K562 (cell line): ENCODE data around the gene DSC2. TPM values are rescaled to one million over a fixed set of nuclear protein-coding genes. Genes with fewer than 3 reads are reported as not detected.

Experiments used
- ATAC-seq: fragments of 200-7000 bp; cut with Tn5 transposase; 3 replicates; pipeline ENCODE4 v1.9.1; 2020; ENCODE audit warnings: moderate library complexity
- BruUV-seq: library from RNA; stranded (reverse); fragments of 400-500 nt; replicated peaks from 2 replicates; lab custom pipeline; 2021; lab: Mats Ljungman, UMichigan
- CTCF ChIA-PET: fragments of 300-600 bp; formaldehyde crosslinking; extraction: SDS; loops from one replicate; lab custom pipeline; 2021; ENCODE audit warnings: low intra/inter-chr PET ratio; lab: Yijun Ruan, JAX
- POLR2A ChIA-PET: fragments of 300-600, 350-650 bp; sonication (Branson Sonifier 250); formaldehyde crosslinking; extraction: SDS; loops from one replicate; lab custom pipeline; 2021; ENCODE audit warnings: antibody characterized with exemption, inconsistent platforms; lab: Yijun Ruan, JAX
- DNase-seq, 4 experiments: peaks; one replicate each; pipeline versions ENCODE4 v3.0.0 to v3.0.0-alpha.2; 2011 to 2018; ENCODE audit warnings: low spot score in 3 of 4, mixed read lengths in 3 of 4; ENCODE audit errors: extremely low read depth in 1 of 4
- FAIRE-seq: peaks from 2 replicates; lab custom pipeline; 2011; peaks lifted over from hg19 to GRCh38; lab: Jason Lieb, UNC
- H2AFZ ChIP-seq: 2 replicates; pipeline ENCODE4 v1.6.0; 2011; ENCODE audit warnings: low read depth, low read length, control low read depth, inconsistent platforms
- H3K27ac ChIP-seq: fragments of 200-600 bp; 3 replicates; pipeline ENCODE4 v1.8.0; 2011; ENCODE audit warnings: low read depth, mild to moderate bottlenecking, control low read depth, inconsistent platforms, low read length, moderate library complexity, mixed read lengths; ENCODE audit errors: extremely low read depth
- H3K27me3 ChIP-seq, 2 experiments: fragments of 300-600 bp in 1 of 2; 2 replicates in 1 of 2; 3 replicates in 1 of 2; pipeline versions ENCODE4 v1.6.0 to v1.8.0; 2011; ENCODE audit warnings: inconsistent platforms in 2 of 2, low read length in 2 of 2, mild to moderate bottlenecking in 1 of 2, mixed read lengths in 1 of 2, moderate library complexity in 1 of 2; ENCODE audit not compliant: control insufficient read depth in 2 of 2, insufficient read depth in 2 of 2
- H3K36me3 ChIP-seq: fragments of 300-600 bp; 3 replicates; pipeline ENCODE4 v1.8.0; 2011; ENCODE audit warnings: mild to moderate bottlenecking, low read length, inconsistent platforms; ENCODE audit not compliant: control insufficient read depth, insufficient read depth
- H3K4me1 ChIP-seq, 2 experiments: fragments of 200-600 bp in 1 of 2; replicated peaks in 1 of 2; 2 replicates in 1 of 2; 3 replicates in 1 of 2; pipeline versions ENCODE4 v1.5.1 to v1.8.0; 2011; ENCODE audit warnings: inconsistent platforms in 2 of 2, low read length in 2 of 2, mild to moderate bottlenecking in 1 of 2, mixed read lengths in 1 of 2, moderate library complexity in 1 of 2; ENCODE audit not compliant: control insufficient read depth in 2 of 2, insufficient read depth in 2 of 2
- H3K4me2 ChIP-seq: 2 replicates; pipeline ENCODE4 v1.6.1; 2011; ENCODE audit warnings: low read length, control low read depth, inconsistent platforms, mixed read lengths; ENCODE audit not compliant: insufficient read depth
- H3K4me3 ChIP-seq: fragments of 200-600 bp; sonication (generic), shearing (Covaris generic); 2 replicates; pipeline ENCODE4 v1.5.1; 2016; ENCODE audit warnings: control low read depth, inconsistent platforms
- H3K79me2 ChIP-seq: fragments of 200-600 bp; 3 replicates; pipeline ENCODE4 v1.8.0; 2011; ENCODE audit warnings: low read length, inconsistent platforms; ENCODE audit not compliant: control insufficient read depth, insufficient read depth
- H3K9ac ChIP-seq, 2 experiments: 2 replicates each; pipeline versions ENCODE4 v1.6.0 to v1.6.1; 2011; ENCODE audit warnings: low read depth in 2 of 2, low read length in 2 of 2, control low read depth in 1 of 2, inconsistent platforms in 1 of 2, mild to moderate bottlenecking in 1 of 2, mixed read lengths in 1 of 2; ENCODE audit not compliant: insufficient read depth in 1 of 2
- H3K9me1 ChIP-seq: one replicate; pipeline ENCODE4 v1.6.0; 2011; ENCODE audit warnings: inconsistent platforms, mild to moderate bottlenecking, low read length, moderate library complexity; ENCODE audit not compliant: control insufficient read depth, insufficient read depth
- H3K9me3 ChIP-seq: replicated peaks from 2 replicates; pipeline ENCODE4 v1.5.1; 2011; ENCODE audit warnings: low read depth, low read length, inconsistent platforms; ENCODE audit not compliant: control insufficient read depth, insufficient read depth
- H4K20me1 ChIP-seq: replicated peaks from 2 replicates; pipeline ENCODE4 v1.6.1; 2011; ENCODE audit warnings: low read length, inconsistent platforms, mixed read lengths; ENCODE audit not compliant: control insufficient read depth, insufficient read depth
- CCAR2 ChIP-seq: fragments of 200-400 bp; formaldehyde crosslinking; IDR thresholded peaks from 2 replicates; pipeline ENCODE4 v1.6.1; 2017; ENCODE audit warnings: mild to moderate bottlenecking, low read depth, low read length
- HMG20A ChIP-seq: fragments of 450-650 bp; formaldehyde crosslinking; conservative IDR thresholded peaks from 2 replicates; pipeline ENCODE4 v1.4.0; 2020; ENCODE audit warnings: mild to moderate bottlenecking, mixed read lengths
- KDM5B ChIP-seq: fragments of 200-600 bp; sonication (generic); IDR thresholded peaks from 2 replicates; pipeline ENCODE4 v1.6.1; 2012; ENCODE audit warnings: low read depth, mild to moderate bottlenecking, moderate library complexity, low read length, control low read depth, inconsistent platforms; ENCODE audit not compliant: insufficient replicate concordance
- KLF1 ChIP-seq: fragments of 450-650 bp; IDR thresholded peaks from 2 replicates; pipeline ENCODE4 v1.6.1; 2016; ENCODE audit warnings: missing genetic modification characterization, missing compliant biosample characterization
- KLF13 ChIP-seq: fragments of 450-650 bp; IDR thresholded peaks from 2 replicates; pipeline ENCODE4 v1.6.1; 2016; ENCODE audit warnings: missing genetic modification characterization, low read depth, mild to moderate bottlenecking, missing compliant biosample characterization, moderate library complexity, borderline replicate concordance
- MCM7 ChIP-seq, 2 experiments: fragments of 450-650 bp; IDR thresholded peaks; 2 replicates each; pipeline ENCODE4 v1.6.1; 2016 to 2018
- PCBP2 ChIP-seq: fragments of 200-400 bp; formaldehyde crosslinking; IDR thresholded peaks from 2 replicates; pipeline ENCODE4 v1.6.1; 2018; ENCODE audit warnings: low read length, low read depth, mild to moderate bottlenecking, moderate library complexity; ENCODE audit not compliant: poor library complexity, severe bottlenecking
- PHF8 ChIP-seq: fragments of 200-600 bp; sonication (generic); IDR thresholded peaks from 2 replicates; pipeline ENCODE4 v1.6.1; 2012; ENCODE audit warnings: mixed run types, mild to moderate bottlenecking, inconsistent platforms, low read length, moderate library complexity, borderline replicate concordance
- RHOXF2B ChIP-seq: fragments of 250-450 bp; sonication (Bioruptor Pico); conservative IDR thresholded peaks from 2 replicates; pipeline ENCODE4 v1.5.1; 2021
- TCF7L2 ChIP-seq: fragments of 150-350 bp; IDR thresholded peaks from 2 replicates; pipeline ENCODE4 v1.6.1; 2016; ENCODE audit warnings: low read depth, mild to moderate bottlenecking, low read length, moderate library complexity
- TFAM ChIP-seq: fragments of 250-450 bp; sonication (Bioruptor Pico); conservative IDR thresholded peaks from 2 replicates; pipeline ENCODE4 v1.5.0; 2021; ENCODE audit warnings: mild to moderate bottlenecking, moderate library complexity
- ZNF695 ChIP-seq: fragments of 450-650 bp; formaldehyde crosslinking; IDR thresholded peaks from 2 replicates; pipeline ENCODE4 v1.4.0; 2020; ENCODE audit warnings: mild to moderate bottlenecking, moderate library complexity
- WGBS: fragments of 100-300 bp; shearing (Covaris generic); methylation state at CpG from one replicate; pipeline ENCODE4 v1.1.6; 2016; ENCODE audit warnings: low coverage, mixed read lengths; ENCODE audit not compliant: insufficient coverage; ENCODE audit errors: missing lambda C conversion rate; 5-methylcytosine and 5-hydroxymethylcytosine counted together
- in situ Hi-C: fragments of 300-500 bp; cut with MboI; formaldehyde crosslinking; loops from 4 replicates; pipeline ENCODE4 v1.15.0; 2018; ENCODE audit warnings: inconsistent platforms, mixed read lengths
- intact Hi-C: fragments of 100-400 bp; cut with micrococcal nuclease; formaldehyde crosslinking; loops from 2 replicates; pipeline ENCODE4 v1.14.2; 2022
- polyA plus RNA-seq, 8 experiments: library from polyadenylated mRNA; depleted of rRNA in 4 of 8; stranded (reverse) in 5 of 8; unstranded in 3 of 8; fragments of >200 nt; fragmentation: Nextera tagmentation in 2 of 8; fragmentation: Illumina TruSeq in 1 of 8; extraction: Ambion mirVana in 2 of 8; extraction: Trizol in 1 of 8; gene quantifications; 2 replicates each; pipeline versions ENCODE4 v1.2.1 to v1.2.3, GENCODE V29; 2011 to 2014; ENCODE audit warnings: inconsistent platforms in 1 of 8, missing spikeins in 1 of 8
- total RNA-seq, 7 experiments: library from RNA; depleted of rRNA in 6 of 7; stranded (reverse); fragments of >200 nt in 6 of 7; fragmentation: Illumina TruSeq in 2 of 7; extraction: Trizol in 2 of 7; gene quantifications; 2 replicates each; pipeline versions ENCODE4 v1.2.1 to v1.2.3, GENCODE V29; 2011 to 2021; ENCODE audit warnings: low replicate concordance in 1 of 7
- TF ChIP-seq, protein P1 (sequence below): sonication (generic); formaldehyde crosslinking; IDR thresholded peaks from 2 replicates; pipeline ENCODE4 v1.8.0; 2022; ENCODE audit warnings: mild to moderate bottlenecking, missing genetic modification reagents, borderline replicate concordance
- TF ChIP-seq, protein P2 (sequence below): fragments of 450-650 bp; IDR thresholded peaks from 2 replicates; pipeline ENCODE4 v1.6.1; 2016; ENCODE audit warnings: low read depth, mild to moderate bottlenecking, moderate library complexity
- TF ChIP-seq, protein P3 (sequence below), 2 experiments: IDR thresholded peaks; 2 replicates each; pipeline ENCODE4 v1.6.1; 2012; ENCODE audit warnings: improper control_type of control experiment in 2 of 2, low read depth in 2 of 2, low read length in 2 of 2, borderline replicate concordance in 1 of 2

DSC2 gene
- total and polyA plus RNA-seq, 9 of the 15 experiments (the other 6 are each of a cell fraction or from before 2014, with no cell fraction given), result 3.8 to 15.3 (median 6.4) TPM

DNA sequence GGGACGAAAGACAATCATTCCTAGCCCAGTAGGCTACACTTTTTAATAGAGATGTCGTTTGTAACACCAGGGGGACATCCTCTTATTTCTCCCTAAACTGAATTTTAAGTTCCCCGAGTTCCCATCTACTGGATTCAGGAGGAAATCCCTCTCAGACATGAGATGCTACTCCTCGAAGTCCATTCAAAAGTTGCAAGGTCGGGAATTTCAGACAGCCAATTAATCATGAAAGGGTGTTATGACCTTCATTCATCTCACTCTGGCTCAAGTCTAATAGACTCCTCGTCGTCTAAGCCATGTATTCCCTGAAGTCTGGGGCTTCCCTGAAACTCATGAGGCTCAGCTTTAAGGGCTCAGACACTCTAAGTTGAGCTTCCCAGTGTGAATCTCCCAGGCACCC is 58.5 kb downstream of the DSC2 start:
- ATAC-seq, result no peak
- H3K4me2 ChIP-seq, result no peak overlapping the region
- no peaks in the 10 kb centered on the region for H3K9me3 ChIP-seq
- BruUV-seq, result no TSS peak
- H3K9ac ChIP-seq, result no peak overlapping the region
- DNase-seq, result no peak
- peaks cover 0 to 18% of the 10 kb centered on the region in 2 experiments; a peak in 1 of 5 replicates for H3K4me1 ChIP-seq
- no peaks in the 10 kb centered on the region for H3K9me1 ChIP-seq
- POLR2A ChIA-PET, result interaction anchor here (0.8 kb wide), 1 partner anchor 10 kb away, joined by 3 read pairs; no protein-coding TSS in a partner anchor
- H4K20me1 ChIP-seq, result no peaks in the 10 kb centered on the region
- no peak overlapping the region for H2AFZ ChIP-seq
- no peak overlapping the region for H3K4me3 ChIP-seq
- 4% methylated on average over 7 of the region's 7 CpGs for WGBS
- no peaks in the 10 kb centered on the region for H3K36me3 ChIP-seq
- FAIRE-seq, result no peak
- in situ Hi-C loops (no loop called here), intact Hi-C loops (no loop called here)
- H3K79me2 ChIP-seq, result no peaks in the 10 kb centered on the region
- CTCF ChIA-PET, result no interaction called here
- H3K27me3 ChIP-seq, result peaks cover 0 to 23% of the 10 kb centered on the region in 2 experiments; a peak in 2 of 5 replicates
- no peak overlapping the region for H3K27ac ChIP-seq
- TF ChIP-seq HMG20A (CRISPR knock-in tag) (no peak), RHOXF2B (CRISPR knock-in tag) (no peak), KDM5B (no peak), TFAM (no peak), MCM7 (IDR thresholded peaks at IDR 0.05) (no peak), KLF1 (tag) (no peak), KLF13 (no peak), CCAR2 (no peak), ZNF695 (CRISPR knock-in tag) (no peak), TCF7L2 (no peak), PHF8 (no peak), PCBP2 (no peak)
- TF ChIP-seq, protein P1, sequence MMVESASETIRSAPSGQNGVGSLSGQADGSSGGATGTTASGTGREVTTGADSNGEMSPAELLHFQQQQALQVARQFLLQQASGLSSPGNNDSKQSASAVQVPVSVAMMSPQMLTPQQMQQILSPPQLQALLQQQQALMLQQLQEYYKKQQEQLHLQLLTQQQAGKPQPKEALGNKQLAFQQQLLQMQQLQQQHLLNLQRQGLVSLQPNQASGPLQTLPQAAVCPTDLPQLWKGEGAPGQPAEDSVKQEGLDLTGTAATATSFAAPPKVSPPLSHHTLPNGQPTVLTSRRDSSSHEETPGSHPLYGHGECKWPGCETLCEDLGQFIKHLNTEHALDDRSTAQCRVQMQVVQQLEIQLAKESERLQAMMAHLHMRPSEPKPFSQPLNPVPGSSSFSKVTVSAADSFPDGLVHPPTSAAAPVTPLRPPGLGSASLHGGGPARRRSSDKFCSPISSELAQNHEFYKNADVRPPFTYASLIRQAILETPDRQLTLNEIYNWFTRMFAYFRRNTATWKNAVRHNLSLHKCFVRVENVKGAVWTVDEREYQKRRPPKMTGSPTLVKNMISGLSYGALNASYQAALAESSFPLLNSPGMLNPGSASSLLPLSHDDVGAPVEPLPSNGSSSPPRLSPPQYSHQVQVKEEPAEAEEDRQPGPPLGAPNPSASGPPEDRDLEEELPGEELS (CRISPR knock-in tag), result no peak
- TF ChIP-seq, protein P2, sequence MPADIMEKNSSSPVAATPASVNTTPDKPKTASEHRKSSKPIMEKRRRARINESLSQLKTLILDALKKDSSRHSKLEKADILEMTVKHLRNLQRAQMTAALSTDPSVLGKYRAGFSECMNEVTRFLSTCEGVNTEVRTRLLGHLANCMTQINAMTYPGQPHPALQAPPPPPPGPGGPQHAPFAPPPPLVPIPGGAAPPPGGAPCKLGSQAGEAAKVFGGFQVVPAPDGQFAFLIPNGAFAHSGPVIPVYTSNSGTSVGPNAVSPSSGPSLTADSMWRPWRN, result no peak
- TF ChIP-seq, protein P3, sequence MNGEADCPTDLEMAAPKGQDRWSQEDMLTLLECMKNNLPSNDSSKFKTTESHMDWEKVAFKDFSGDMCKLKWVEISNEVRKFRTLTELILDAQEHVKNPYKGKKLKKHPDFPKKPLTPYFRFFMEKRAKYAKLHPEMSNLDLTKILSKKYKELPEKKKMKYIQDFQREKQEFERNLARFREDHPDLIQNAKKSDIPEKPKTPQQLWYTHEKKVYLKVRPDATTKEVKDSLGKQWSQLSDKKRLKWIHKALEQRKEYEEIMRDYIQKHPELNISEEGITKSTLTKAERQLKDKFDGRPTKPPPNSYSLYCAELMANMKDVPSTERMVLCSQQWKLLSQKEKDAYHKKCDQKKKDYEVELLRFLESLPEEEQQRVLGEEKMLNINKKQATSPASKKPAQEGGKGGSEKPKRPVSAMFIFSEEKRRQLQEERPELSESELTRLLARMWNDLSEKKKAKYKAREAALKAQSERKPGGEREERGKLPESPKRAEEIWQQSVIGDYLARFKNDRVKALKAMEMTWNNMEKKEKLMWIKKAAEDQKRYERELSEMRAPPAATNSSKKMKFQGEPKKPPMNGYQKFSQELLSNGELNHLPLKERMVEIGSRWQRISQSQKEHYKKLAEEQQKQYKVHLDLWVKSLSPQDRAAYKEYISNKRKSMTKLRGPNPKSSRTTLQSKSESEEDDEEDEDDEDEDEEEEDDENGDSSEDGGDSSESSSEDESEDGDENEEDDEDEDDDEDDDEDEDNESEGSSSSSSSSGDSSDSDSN (IDR thresholded peaks at IDR 0.05; ENCODE audit: borderline replicate concordance in 1 of 2, low read depth in 2 of 2, low read length in 2 of 2), result no peak
